Activated B cell treated with CpG ODN at 0.5 μM for 24 hours (primary cell): ENCODE measurements around the gene SLC17A3. TPM values are rescaled to one million over a fixed set of nuclear protein-coding genes. Genes with fewer than 3 reads are reported as not detected.

Source experiments
- ATAC-seq: fragments of 200-7000 bp; cut with Tn5 transposase; one replicate; pipeline ENCODE4 v1.10.0; 2021; ENCODE audit warnings: low read depth, mild to moderate bottlenecking, moderate library complexity
- CTCF ChIA-PET: fragments of 350-600 bp; sonication (Branson Sonifier 250); formaldehyde crosslinking; loops from one replicate; lab custom pipeline; 2021; ENCODE audit warnings: antibody characterized with exemption; lab: Charles Lee
- POLR2A ChIA-PET: fragments of 350-600 bp; sonication (Branson Sonifier 250); formaldehyde crosslinking; loops from one replicate; lab custom pipeline; 2021; ENCODE audit warnings: antibody characterized with exemption; lab: Charles Lee
- DNase-seq: peaks from one replicate; pipeline ENCODE4 v3.0.0; 2022
- H3K27ac Mint-ChIP-seq: one replicate; pipeline ENCODE4 v1.8.0; 2020; ENCODE audit warnings: mixed read lengths
- H3K27me3 Mint-ChIP-seq: one replicate; pipeline ENCODE4 v1.8.0; 2021; ENCODE audit warnings: mixed read lengths
- H3K36me3 Mint-ChIP-seq: one replicate; pipeline ENCODE4 v1.8.0; 2021; ENCODE audit warnings: low read depth, mixed read lengths
- H3K4me1 Mint-ChIP-seq: one replicate; pipeline ENCODE4 v1.8.0; 2021; ENCODE audit warnings: mixed read lengths
- H3K4me3 Mint-ChIP-seq: one replicate; pipeline ENCODE4 v1.8.0; 2020; ENCODE audit warnings: mild to moderate bottlenecking, mixed read lengths
- H3K9me3 Mint-ChIP-seq: one replicate; pipeline ENCODE4 v1.8.0; 2020; ENCODE audit warnings: mixed read lengths
- CTCF ChIP-seq: fragments of 200-600 bp; IDR thresholded peaks from one replicate; pipeline ENCODE4 v1.8.0; 2022; ENCODE audit warnings: antibody characterized with exemption, mild to moderate bottlenecking
- intact Hi-C: fragments of 100-400 bp; cut with micrococcal nuclease; formaldehyde crosslinking; loops from one replicate; pipeline ENCODE4 v1.15.1; 2024
- total RNA-seq: library from RNA; stranded (reverse); gene quantifications from 2 replicates; pipeline ENCODE4 v1.2.3, GENCODE V29; 2022

SLC17A3 gene
- total RNA-seq, 1 donor from 2014 or later, result not detected

- H3K27me3 Mint-ChIP-seq, result peaks cover 4% of the 10 kb centered on the region
- no peak for TF ChIP-seq CTCF
- ChIA-PET POLR2A (no interaction called here), CTCF (interaction anchor here (0.9 kb wide), 1 partner anchor 33 kb away, joined by 4 read pairs; no protein-coding TSS in a partner anchor)
- H3K27ac Mint-ChIP-seq, result no peak overlapping the region
- ATAC-seq (no peak), DNase-seq (no peak)
- no peaks in the 10 kb centered on the region for H3K36me3 Mint-ChIP-seq
- no peak overlapping the region for H3K4me3 Mint-ChIP-seq
- peaks cover 9% of the 10 kb centered on the region for H3K4me1 Mint-ChIP-seq
- no peaks in the 10 kb centered on the region for H3K9me3 Mint-ChIP-seq
- intact Hi-C loops, result no loop called here
Observed at GRCh38 chr6:25898289-25898977, 24.4 kb upstream of the SLC17A3 start.

GRCh38 chr6:25896252-25896651 lies 22.2 kb upstream of the SLC17A3 start:
- H3K27ac Mint-ChIP-seq, result no peak overlapping the region
- intact Hi-C loops, result no loop called here
- CTCF ChIA-PET, result no interaction called here

GRCh38 chr6:25895771-25896170 lies 21.7 kb upstream of the SLC17A3 start:
- ChIA-PET CTCF (no interaction called here), POLR2A (no interaction called here)
- no peak overlapping the region for H3K4me3 Mint-ChIP-seq
- H3K27ac Mint-ChIP-seq, result no peak overlapping the region
- DNase-seq (no peak), ATAC-seq (no peak)
- intact Hi-C loops, result no loop called here
- no peaks in the 10 kb centered on the region for H3K9me3 Mint-ChIP-seq
- no peaks in the 10 kb centered on the region for H3K36me3 Mint-ChIP-seq
- peaks cover 4% of the 10 kb centered on the region for H3K27me3 Mint-ChIP-seq
- no peaks in the 10 kb centered on the region for H3K4me1 Mint-ChIP-seq
- TF ChIP-seq CTCF, result no peak

More at GRCh38 chr6:25896252-25896651, 22.2 kb upstream of the SLC17A3 start:
- Mint-ChIP-seq H3K4me1 (no peaks in the 10 kb centered on the region), H3K4me3 (no peak overlapping the region), H3K9me3 (no peaks in the 10 kb centered on the region), H3K36me3 (no peaks in the 10 kb centered on the region), H3K27me3 (peaks cover 4% of the 10 kb centered on the region)
- ATAC-seq (no peak), DNase-seq (no peak)
- POLR2A ChIA-PET, result no interaction called here
- TF ChIP-seq CTCF, result no peak

- ATAC-seq (no peak), DNase-seq (no peak)
- Mint-ChIP-seq H3K9me3 (no peaks in the 10 kb centered on the region), H3K4me3 (no peak overlapping the region), H3K27me3 (peaks cover 7% of the 10 kb centered on the region), H3K36me3 (no peaks in the 10 kb centered on the region), H3K4me1 (no peaks in the 10 kb centered on the region), H3K27ac (no peak overlapping the region)
- CTCF ChIA-PET, result no interaction called here
- no peak for TF ChIP-seq CTCF
- intact Hi-C loops, result no loop called here
- POLR2A ChIA-PET, result no interaction called here
Observed at GRCh38 chr6:25893778-25894177, 19.7 kb upstream of the SLC17A3 start.

- ChIA-PET CTCF (interaction anchor here (0.6 kb wide), 1 partner anchor 1668 kb away, joined by 3 read pairs; no protein-coding TSS in a partner anchor), POLR2A (no interaction called here)
- no peak overlapping the region for H3K27ac Mint-ChIP-seq
- H3K36me3 Mint-ChIP-seq, result no peaks in the 10 kb centered on the region
- TF ChIP-seq CTCF, result no peak
- no peak overlapping the region for H3K4me3 Mint-ChIP-seq
- ATAC-seq (no peak), DNase-seq (no peak)
- intact Hi-C loops, result no loop called here
- H3K4me1 Mint-ChIP-seq, result no peaks in the 10 kb centered on the region
- H3K27me3 Mint-ChIP-seq, result peaks cover 7% of the 10 kb centered on the region
- no peaks in the 10 kb centered on the region for H3K9me3 Mint-ChIP-seq
Observed at GRCh38 chr6:25892877-25893276, 18.8 kb upstream of the SLC17A3 start.
